GM19351 (cell line): ENCODE measurements around the gene HIC1.

Source experiments
- ATAC-seq: cut with Tn5 transposase; IDR thresholded peaks from one replicate; pipeline ENCODE4 v1.9.1; 2021; ENCODE audit warnings: mild to moderate bottlenecking, moderate library complexity; ENCODE audit not compliant: unreplicated experiment

Gene HIC1

GRCh38 chr17:2101448-2102257 is 46.8 kb downstream of the HIC1 start:
- no peak for ATAC-seq

- ATAC-seq = no peak
These were observed 48.3 kb downstream of the HIC1 start for GRCh38 chr17:2102931-2103809.

- no peak for ATAC-seq
These were observed 50.8 kb downstream of the HIC1 start for GRCh38 chr17:2105663-2106062.

DNA sequence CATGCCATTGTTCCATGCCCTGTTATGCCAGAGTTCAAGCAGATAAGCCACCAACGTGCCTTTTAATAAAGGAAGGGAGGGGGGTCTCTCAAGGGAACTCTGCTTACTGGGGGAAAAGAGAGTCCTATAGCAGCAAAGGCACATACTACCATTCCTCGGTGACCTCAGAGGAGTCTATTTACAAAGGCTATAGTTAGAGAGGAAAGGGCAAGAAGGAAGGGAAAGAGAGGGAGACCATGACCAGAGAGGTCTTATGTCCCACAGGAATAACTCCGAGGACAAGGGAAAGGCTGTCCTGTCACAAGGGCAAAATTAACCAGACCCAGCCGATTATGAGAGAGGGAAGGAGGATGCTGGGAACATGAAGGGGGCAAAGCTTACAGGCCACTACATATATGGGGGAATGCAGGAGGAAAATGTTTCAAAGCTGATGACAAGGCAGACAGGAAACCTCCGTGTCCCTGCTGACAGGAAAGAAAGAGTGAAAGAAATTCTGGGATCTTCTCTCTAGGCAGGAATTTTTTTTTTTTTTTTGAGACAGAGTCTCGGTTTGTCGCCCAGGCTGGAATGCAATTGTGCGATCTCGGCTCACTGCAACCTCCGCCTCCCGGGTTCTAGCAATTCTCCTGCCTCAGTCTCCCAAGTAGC is 51.5 kb downstream of the HIC1 start:
- ATAC-seq = no peak

GRCh38 chr17:2107050-2107449 is 52.1 kb downstream of the HIC1 start:
- ATAC-seq = no peak

GRCh38 chr17:2107506-2107905 is 52.6 kb downstream of the HIC1 start:
- ATAC-seq = no peak

DNA sequence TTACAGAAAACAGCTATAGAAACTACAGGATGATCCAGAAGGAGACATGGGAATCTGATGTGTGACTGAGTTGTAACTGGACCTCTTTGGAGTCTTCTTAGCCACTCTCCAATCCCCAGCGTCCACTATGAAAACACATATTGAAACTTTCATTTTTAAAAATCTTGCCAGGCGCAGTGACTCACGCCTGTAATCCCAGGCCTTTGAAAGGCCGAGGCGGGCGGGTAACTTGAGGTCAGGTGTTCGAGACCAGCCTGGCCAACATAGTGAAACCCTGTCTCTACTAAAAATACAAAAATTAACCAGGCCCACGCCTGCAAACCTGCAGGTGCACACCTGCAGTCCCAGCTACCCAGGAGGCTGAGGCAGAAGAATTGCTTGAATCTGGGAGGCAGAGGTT is 53.3 kb downstream of the HIC1 start:
- no peak for ATAC-seq

DNA sequence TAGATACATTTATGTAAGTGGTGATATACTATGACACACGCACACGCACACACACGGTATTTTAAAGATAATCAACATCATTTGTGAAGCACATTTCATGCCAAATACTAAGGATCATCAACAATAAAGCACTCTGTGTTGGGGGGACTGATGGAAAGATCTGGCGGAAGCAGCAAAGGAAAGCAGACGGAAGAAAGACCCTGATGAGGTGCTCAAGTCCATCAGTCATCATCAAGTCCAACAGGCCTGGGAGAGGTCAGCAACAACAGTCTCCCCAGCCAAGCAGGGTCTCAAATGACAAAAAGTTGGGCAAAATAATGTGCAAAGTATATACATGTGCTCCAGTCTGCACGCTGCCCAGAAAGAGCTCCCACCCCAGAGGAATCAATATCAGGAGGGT is 55.5 kb downstream of the HIC1 start:
- ATAC-seq = no peak

GRCh38 chr17:2111691-2112090 is 56.8 kb downstream of the HIC1 start:
- no peak for ATAC-seq
